MM.1S (cell line): ENCODE measurements around the gene CPEB1.

Source experiments
- EZH2 ChIP-seq: fragments of 300-600 bp; sonication (generic); optimal IDR thresholded peaks from 2 replicates; pipeline ENCODE3; 2017; ENCODE audit warnings: low read depth, mild to moderate bottlenecking, antibody characterized with exemption, low read length, mixed read lengths
- TF ChIP-seq, protein P1 (sequence below): fragments of 300-600 bp; sonication (generic); IDR thresholded peaks from 2 replicates; pipeline ENCODE4 v1.5.1; 2016; ENCODE audit warnings: antibody characterized with exemption, low read length, mixed read lengths

GRCh38 chr15:82613747-82614146, 33.4 kb downstream of the CPEB1 start:
- no peak for TF ChIP-seq EZH2
- TF ChIP-seq, protein P1, sequence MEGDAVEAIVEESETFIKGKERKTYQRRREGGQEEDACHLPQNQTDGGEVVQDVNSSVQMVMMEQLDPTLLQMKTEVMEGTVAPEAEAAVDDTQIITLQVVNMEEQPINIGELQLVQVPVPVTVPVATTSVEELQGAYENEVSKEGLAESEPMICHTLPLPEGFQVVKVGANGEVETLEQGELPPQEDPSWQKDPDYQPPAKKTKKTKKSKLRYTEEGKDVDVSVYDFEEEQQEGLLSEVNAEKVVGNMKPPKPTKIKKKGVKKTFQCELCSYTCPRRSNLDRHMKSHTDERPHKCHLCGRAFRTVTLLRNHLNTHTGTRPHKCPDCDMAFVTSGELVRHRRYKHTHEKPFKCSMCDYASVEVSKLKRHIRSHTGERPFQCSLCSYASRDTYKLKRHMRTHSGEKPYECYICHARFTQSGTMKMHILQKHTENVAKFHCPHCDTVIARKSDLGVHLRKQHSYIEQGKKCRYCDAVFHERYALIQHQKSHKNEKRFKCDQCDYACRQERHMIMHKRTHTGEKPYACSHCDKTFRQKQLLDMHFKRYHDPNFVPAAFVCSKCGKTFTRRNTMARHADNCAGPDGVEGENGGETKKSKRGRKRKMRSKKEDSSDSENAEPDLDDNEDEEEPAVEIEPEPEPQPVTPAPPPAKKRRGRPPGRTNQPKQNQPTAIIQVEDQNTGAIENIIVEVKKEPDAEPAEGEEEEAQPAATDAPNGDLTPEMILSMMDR = no peak
